Uterus (tissue), 4 donors: ENCODE data around the gene KCNAB2. TPM values are rescaled to one million over a fixed set of nuclear protein-coding genes. Genes with fewer than 3 reads are reported as not detected.

Experiments used
- DNase-seq, 2 donors: peaks; one replicate each; pipeline ENCODE4 v3.0.0-alpha.2; 2019 to 2020
- H3K27ac ChIP-seq, 2 donors: fragments of 200-600 bp; sonication (generic); 1 replicate in 1 of 2; 2 replicates in 1 of 2; pipeline ENCODE4 v1.5.1; 2016 to 2018
- H3K27me3 ChIP-seq, 2 donors: fragments of 200-600 bp; sonication (generic); one replicate each; pipeline ENCODE4 v1.5.1; 2018 to 2019; ENCODE audit warnings: control low read depth in 1 of 2
- H3K36me3 ChIP-seq, 2 donors: fragments of 200-600 bp; sonication (generic); one replicate each; pipeline ENCODE4 v1.5.1; 2019; ENCODE audit warnings: control low read depth in 1 of 2
- H3K4me1 ChIP-seq, 2 donors: fragments of 200-600 bp; sonication (generic); one replicate each; pipeline ENCODE4 v1.5.1; 2018 to 2019; ENCODE audit warnings: control low read depth in 1 of 2
- H3K4me3 ChIP-seq, 2 donors: fragments of 200-600 bp; sonication (generic); 1 replicate in 1 of 2; 2 replicates in 1 of 2; pipeline ENCODE4 v1.5.1; 2018 to 2019; ENCODE audit warnings: mild to moderate bottlenecking in 1 of 2
- H3K9me3 ChIP-seq, 2 donors: fragments of 200-600 bp; sonication (generic); one replicate each; pipeline ENCODE4 v1.5.1; 2019; ENCODE audit warnings: control low read depth in 1 of 2
- POLR2A ChIP-seq, 2 donors: fragments of 450-650 bp; IDR thresholded peaks; one replicate each; pipeline ENCODE4 v1.6.1; 2016; ENCODE audit warnings: antibody characterized with exemption in 2 of 2, mild to moderate bottlenecking in 1 of 2, moderate library complexity in 1 of 2
- intact Hi-C: fragments of 100-400 bp; cut with DNase I; formaldehyde crosslinking; loops from one replicate; pipeline ENCODE4 v1.15.1; 2023; ENCODE audit warnings: low total_unique reads
- total RNA-seq, 4 donors: library from RNA; depleted of rRNA in 3 of 4; stranded (reverse); fragments of >200 nt in 3 of 4; gene quantifications; one replicate each; pipeline versions ENCODE4 v1.1.0 to v1.2.4, GENCODE V29; 2014 to 2023
- TF ChIP-seq, protein P1 (sequence below), 4 experiments: fragments of 200-600 bp in 2 of 4; fragments of 450-650 bp in 2 of 4; sonication (generic) in 2 of 4; IDR thresholded peaks; one replicate each; pipeline ENCODE4 v1.5.1; 2016 to 2019; ENCODE audit warnings: antibody characterized with exemption in 4 of 4, mild to moderate bottlenecking in 2 of 4, moderate library complexity in 1 of 4
- donor health status: DM: yes; HTN: yes; CAD: no.

Gene KCNAB2
- total RNA-seq, 4 donors from 2014 or later = 1.5 to 21.2 (median 12.9) TPM

DNA sequence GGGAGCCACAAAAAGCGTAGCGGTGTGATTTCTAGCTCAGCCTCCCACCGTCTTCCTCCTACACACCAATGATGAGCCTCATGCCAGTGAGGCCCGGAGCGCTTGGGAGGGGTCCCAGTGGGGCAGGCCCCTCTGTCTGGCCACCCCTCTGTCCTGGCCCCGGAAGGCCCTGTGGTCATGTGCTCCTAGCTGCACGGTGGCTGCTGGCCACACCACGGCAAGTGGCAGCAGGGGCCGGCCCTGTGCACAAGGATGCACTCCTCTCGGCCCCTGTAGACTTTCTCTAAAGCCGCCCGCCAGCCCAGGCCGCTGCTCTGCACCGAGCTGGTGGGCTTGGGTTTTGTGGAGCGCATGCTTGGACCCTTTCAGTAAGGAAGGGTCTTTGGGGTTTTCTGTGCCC, 53.6 kb downstream of the KCNAB2 start:
- peaks cover 0 to 5% of the 10 kb centered on the region in 2 donors for H3K27me3 ChIP-seq
- intact Hi-C loops = no loop called here
- no peaks in the 10 kb centered on the region for H3K9me3 ChIP-seq
- TF ChIP-seq POLR2A (IDR thresholded peaks at IDR 0.05) = no peak
- TF ChIP-seq, protein P1, sequence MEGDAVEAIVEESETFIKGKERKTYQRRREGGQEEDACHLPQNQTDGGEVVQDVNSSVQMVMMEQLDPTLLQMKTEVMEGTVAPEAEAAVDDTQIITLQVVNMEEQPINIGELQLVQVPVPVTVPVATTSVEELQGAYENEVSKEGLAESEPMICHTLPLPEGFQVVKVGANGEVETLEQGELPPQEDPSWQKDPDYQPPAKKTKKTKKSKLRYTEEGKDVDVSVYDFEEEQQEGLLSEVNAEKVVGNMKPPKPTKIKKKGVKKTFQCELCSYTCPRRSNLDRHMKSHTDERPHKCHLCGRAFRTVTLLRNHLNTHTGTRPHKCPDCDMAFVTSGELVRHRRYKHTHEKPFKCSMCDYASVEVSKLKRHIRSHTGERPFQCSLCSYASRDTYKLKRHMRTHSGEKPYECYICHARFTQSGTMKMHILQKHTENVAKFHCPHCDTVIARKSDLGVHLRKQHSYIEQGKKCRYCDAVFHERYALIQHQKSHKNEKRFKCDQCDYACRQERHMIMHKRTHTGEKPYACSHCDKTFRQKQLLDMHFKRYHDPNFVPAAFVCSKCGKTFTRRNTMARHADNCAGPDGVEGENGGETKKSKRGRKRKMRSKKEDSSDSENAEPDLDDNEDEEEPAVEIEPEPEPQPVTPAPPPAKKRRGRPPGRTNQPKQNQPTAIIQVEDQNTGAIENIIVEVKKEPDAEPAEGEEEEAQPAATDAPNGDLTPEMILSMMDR (IDR thresholded peaks at IDR 0.05) = no peak
- no peak overlapping the region for H3K27ac ChIP-seq
- H3K4me1 ChIP-seq = peaks cover 0 to 4% of the 10 kb centered on the region in 2 donors
- DNase-seq = no peak
- no peaks in the 10 kb centered on the region for H3K36me3 ChIP-seq
- H3K4me3 ChIP-seq = no peak overlapping the region

DNA sequence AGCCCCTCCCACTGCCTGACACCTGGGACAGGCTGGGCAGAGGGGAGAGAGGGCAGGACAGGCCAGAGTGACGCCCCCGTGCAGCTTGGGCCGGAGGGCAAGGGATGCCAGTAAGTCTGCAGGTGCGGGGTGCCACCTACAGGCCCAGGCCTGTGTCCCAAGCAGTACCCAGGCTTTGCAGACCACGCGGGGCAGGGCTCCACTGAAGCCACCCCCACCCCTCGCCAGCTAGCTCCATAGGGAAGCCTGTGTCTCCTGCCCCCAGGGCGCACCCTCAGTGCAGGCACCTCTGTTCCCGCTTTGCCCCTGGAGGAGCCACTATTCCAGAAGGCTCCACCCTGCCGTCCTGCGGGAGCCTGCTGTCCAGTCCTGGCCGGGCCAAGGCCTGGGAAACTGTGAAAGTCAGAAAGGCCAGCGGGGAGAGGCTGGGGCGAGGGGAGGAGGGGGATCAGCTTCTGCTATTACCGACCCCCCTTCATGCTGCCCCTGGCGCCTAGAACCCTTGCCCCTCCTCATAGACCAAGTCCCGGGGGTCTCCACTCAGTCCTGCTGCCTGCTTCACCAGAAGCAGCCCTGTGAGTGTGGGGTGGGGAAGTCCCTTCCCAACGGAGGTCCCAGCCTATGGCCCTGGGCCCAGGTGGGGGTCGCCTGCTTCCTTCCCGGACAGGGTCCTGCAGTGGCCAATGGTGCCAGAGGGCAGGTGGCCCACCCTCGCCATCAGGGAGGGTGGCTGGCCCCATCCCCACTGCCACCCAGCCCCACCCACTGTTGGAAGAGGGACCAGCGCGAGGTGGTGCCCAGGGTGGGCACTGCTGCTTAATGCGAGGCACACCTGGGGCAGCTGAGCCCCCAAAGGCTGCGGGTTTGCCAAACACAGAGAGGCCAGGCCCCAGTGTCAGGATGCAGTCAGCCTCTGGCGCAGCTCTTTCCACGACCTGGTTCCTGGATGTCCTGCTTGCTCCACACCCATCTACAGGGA, 54.4 kb downstream of the KCNAB2 start:
- intact Hi-C loops = no loop called here
- peaks cover 0 to 4% of the 10 kb centered on the region in 2 donors for H3K4me1 ChIP-seq
- H3K27ac ChIP-seq = no peak overlapping the region
- H3K36me3 ChIP-seq = no peaks in the 10 kb centered on the region
- peaks cover 0 to 5% of the 10 kb centered on the region in 2 donors for H3K27me3 ChIP-seq
- no peak for DNase-seq
- no peaks in the 10 kb centered on the region for H3K9me3 ChIP-seq
- TF ChIP-seq POLR2A (IDR thresholded peaks at IDR 0.05) = no peak
- TF ChIP-seq, protein P1 (IDR thresholded peaks at IDR 0.05) = no peak
- no peak overlapping the region for H3K4me3 ChIP-seq

DNA sequence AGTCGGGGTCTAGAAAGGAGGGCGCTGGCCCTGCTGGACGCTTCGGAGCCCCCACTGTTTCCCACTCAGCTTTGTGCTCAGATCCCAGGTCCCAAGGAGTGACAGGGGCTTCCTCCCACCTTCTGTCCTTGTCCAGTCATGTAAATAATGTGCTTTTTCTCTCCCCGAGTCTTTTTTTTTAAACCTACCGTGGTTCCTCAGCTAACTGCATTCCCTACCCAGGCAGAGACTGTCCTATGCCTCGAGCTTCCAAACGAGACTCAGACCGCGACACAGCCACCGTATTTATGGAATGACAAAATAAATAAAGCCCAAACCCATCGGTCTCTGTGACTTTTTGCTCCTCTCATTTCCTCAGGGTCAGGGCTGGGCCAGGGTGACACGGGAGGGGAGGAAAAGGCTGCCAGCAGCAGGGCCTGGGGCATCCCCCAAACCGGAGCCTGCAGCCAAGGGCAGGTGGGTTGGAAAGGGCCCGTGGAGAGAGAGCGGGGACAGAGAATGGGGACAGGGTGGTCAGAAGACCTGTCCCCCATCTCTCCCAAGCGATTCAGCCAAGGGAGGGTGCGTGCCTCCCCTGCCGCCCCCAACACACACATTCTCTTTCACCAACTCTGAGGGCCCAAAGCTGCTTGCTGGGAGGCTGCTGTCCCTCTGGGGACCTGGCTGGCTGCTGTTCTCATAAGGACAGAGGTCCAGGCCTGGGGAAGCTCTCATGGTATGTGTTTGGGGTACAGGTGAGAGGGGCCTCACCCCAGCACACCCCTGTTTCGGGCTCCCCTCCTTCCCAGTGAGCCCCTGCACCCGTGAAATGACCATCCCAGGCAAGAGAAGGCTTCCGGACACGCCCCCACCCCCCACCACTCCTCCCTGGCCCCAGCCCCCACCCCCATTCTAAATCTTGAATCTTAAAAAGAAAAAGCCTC, 55.4 kb downstream of the KCNAB2 start:
- H3K27me3 ChIP-seq = peaks cover 0 to 5% of the 10 kb centered on the region in 2 donors
- H3K9me3 ChIP-seq = no peaks in the 10 kb centered on the region
- intact Hi-C loops = no loop called here
- no peaks in the 10 kb centered on the region for H3K36me3 ChIP-seq
- H3K4me3 ChIP-seq = no peak overlapping the region
- no peak for DNase-seq
- peaks cover 0 to 4% of the 10 kb centered on the region in 2 donors for H3K4me1 ChIP-seq
- TF ChIP-seq, protein P1 (IDR thresholded peaks at IDR 0.05) = no peak
- TF ChIP-seq POLR2A (IDR thresholded peaks at IDR 0.05) = no peak
- no peak overlapping the region for H3K27ac ChIP-seq

DNA sequence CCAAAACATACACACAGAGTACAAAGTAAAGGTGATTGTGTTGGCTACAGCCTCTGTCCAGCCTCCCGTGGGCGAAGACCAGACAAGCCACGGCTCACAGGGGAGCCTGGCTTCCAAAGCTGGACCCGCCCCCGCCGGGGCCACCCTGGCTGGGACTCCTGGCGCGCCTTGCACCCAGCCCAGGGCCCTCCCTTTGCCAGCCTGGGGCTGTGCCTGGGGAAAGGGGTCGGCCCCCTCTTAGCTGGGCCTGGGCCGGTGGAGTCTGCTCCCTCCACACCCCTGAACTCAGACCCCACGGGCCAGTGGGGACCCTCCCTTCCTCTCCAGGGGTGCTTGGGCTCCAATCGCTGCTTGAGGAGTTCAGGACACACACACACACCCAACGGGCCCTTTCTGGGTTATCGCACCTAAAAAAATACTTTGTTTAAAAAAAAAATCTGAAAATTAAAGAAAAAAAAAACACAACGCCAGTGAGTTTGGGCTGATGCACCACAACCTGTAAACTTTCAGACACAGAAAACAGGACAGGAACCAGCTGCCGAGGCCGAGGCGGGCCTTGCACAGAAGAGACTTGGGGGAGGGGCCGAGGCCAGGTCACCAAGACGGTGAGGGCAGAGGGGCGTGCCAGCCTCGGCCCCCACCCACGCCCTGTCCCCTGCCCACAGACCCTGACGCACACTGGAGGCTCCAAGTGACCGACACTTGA, 56.3 kb downstream of the KCNAB2 start:
- peaks cover 0 to 4% of the 10 kb centered on the region in 2 donors for H3K4me1 ChIP-seq
- no peaks in the 10 kb centered on the region for H3K36me3 ChIP-seq
- DNase-seq = no peak
- no peak overlapping the region for H3K27ac ChIP-seq
- no peak overlapping the region for H3K4me3 ChIP-seq
- intact Hi-C loops = no loop called here
- H3K27me3 ChIP-seq = peaks cover 0 to 5% of the 10 kb centered on the region in 2 donors
- no peaks in the 10 kb centered on the region for H3K9me3 ChIP-seq
- no peak for TF ChIP-seq POLR2A (IDR thresholded peaks at IDR 0.05)
- TF ChIP-seq, protein P1 (IDR thresholded peaks at IDR 0.05) = no peak
